Neural progenitor cell (in vitro differentiated cells): ENCODE results near the gene AEBP2.
"Not testable (repeated sequence)": the region's sequence is repeated elsewhere in the genome, so short reads cannot be mapped to it uniquely, and the experiment has no call there.

Experiments used
- CTCF ChIP-seq: fragments of 200-600 bp; sonication (generic); IDR thresholded peaks from 2 replicates; pipeline ENCODE4 v1.5.1; 2017; ENCODE audit warnings: antibody characterized with exemption, mild to moderate bottlenecking
- EZH2phosphoT487 ChIP-seq: fragments of 200-600 bp; sonication (generic); IDR thresholded peaks from 2 replicates; pipeline ENCODE4 v1.6.1; 2017; ENCODE audit warnings: antibody characterized with exemption

GRCh38 chr12:19392644-19393043, 46.6 kb upstream of the AEBP2 start:
- not testable (repeated sequence) for TF ChIP-seq CTCF, EZH2phosphoT487
